GM12801 (cell line): Measurements from ENCODE around the gene NRF1.

Experiments used
- TF ChIP-seq, protein P1 (sequence below): IDR thresholded peaks from one replicate; pipeline ENCODE4 v1.5.1; 2011; ENCODE audit warnings: control low read depth; ENCODE audit not compliant: insufficient read length; ENCODE audit errors: extremely low read depth

NRF1 gene

GRCh38 chr7:129686063-129686462 lies 74.5 kb downstream of the NRF1 start:
- TF ChIP-seq, protein P1, sequence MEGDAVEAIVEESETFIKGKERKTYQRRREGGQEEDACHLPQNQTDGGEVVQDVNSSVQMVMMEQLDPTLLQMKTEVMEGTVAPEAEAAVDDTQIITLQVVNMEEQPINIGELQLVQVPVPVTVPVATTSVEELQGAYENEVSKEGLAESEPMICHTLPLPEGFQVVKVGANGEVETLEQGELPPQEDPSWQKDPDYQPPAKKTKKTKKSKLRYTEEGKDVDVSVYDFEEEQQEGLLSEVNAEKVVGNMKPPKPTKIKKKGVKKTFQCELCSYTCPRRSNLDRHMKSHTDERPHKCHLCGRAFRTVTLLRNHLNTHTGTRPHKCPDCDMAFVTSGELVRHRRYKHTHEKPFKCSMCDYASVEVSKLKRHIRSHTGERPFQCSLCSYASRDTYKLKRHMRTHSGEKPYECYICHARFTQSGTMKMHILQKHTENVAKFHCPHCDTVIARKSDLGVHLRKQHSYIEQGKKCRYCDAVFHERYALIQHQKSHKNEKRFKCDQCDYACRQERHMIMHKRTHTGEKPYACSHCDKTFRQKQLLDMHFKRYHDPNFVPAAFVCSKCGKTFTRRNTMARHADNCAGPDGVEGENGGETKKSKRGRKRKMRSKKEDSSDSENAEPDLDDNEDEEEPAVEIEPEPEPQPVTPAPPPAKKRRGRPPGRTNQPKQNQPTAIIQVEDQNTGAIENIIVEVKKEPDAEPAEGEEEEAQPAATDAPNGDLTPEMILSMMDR: no peak

DNA sequence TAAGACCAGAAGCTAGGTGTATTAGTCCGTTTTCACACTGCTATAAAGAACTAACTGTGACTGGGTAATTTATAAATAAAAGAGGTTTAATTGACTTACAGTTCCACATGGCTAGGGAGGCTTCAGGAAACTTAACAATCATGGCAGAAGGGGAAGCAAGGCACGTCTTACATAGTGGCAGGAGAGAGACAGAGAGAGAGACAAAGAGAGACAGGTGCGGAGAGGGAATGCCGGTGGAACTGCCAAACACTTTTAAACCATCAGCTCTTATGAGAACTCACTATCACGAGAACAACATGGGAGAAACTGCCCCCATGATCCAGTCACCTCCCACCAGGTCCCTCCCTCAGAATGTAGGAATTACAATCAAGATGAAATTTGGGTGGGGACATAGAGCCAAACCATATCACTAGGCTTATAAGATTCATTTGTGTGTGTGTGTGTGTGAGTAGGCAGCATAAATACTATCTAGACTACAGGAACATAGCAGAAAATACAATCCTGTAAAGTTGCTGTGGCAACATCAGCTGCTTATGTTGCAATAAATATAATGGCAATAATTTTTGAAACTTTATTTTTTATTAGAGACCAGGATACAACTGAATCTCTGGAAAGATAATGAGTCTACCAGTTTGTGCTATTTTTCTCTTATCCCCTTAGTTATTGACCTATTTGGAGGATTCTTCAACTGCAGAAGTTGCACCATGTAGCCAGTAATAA lies 77.1 kb downstream of the NRF1 start:
- TF ChIP-seq, protein P1: no peak

DNA sequence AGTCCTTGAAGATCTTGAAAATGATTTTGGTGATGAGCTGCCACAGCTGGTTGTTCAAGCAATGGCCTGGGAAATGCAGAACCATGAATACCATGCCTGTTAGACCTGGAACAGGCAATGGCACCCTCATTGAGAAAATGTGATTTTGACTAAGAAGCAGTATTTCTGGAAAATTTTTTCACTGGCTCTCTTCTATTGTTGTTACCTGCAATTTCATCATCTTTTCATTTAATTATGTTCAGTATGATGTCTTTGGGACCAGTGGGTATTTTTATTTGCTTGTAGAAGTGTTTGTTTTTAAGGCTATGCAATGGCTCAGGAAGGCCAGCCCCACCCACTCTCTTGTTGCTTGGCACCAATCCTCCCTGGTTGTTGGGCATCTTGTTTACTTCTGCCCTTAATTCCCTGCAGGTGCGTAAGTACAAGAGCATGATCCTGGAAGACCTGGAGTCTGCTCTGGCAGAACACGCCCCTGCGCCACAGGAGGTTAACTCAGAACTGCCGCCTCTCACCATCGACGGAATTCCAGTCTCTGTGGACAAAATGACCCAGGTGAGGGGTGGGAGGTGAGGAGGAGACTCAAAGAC lies 78.6 kb downstream of the NRF1 start:
- TF ChIP-seq, protein P1: no peak

DNA sequence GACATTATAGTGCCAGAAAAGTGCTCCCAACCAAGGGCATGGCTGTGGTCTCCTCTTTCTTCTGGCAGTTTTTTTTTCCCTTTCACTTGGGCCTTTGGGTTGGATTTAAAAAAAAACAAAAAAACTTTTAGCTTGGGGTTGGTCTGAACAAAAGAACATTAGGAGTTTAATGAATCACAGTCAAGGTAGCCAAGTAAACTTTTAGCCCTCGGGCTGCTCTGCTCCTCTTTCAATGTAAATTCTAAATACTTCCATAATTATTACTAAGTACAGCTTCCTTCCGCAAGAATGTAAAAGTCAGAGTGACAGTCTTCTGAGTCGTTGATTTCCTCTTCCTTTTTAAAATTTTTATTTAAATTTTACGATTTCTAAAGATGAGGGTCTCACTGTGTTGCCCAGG lies 79.2 kb downstream of the NRF1 start:
- TF ChIP-seq, protein P1: no peak

- TF ChIP-seq, protein P1: no peak
Observed at GRCh38 chr7:129698516-129699418, 87.2 kb downstream of the NRF1 start.

GRCh38 chr7:129702316-129702715 lies 90.8 kb downstream of the NRF1 start:
- TF ChIP-seq, protein P1: no peak

GRCh38 chr7:129702761-129703338 lies 91.3 kb downstream of the NRF1 start:
- TF ChIP-seq, protein P1: no peak
